Measurements from ENCODE around the gene TRIP10. TPM values are rescaled to one million over a fixed set of nuclear protein-coding genes. Genes with fewer than 3 reads are reported as not detected.
A peak's percentile ranks its signal among the peaks of the same experiment; 100 is the strongest.
"Not testable (repeated sequence)": the region's sequence is repeated elsewhere in the genome, so short reads cannot be mapped to it uniquely, and the experiment has no call there.

TRIP10 gene
- total RNA-seq, 4 donors from 2014 or later = 25.5 to 80.7 (median 40.5) TPM

GRCh38 chr19:6745965-6746364 is 6.5 kb downstream of the TRIP10 start:
- Histone ChIP-seq H3K27me3 (no peaks in the 10 kb centered on the region), H3K4me1 (peaks cover 46% of the 10 kb centered on the region), H3K4me3 (no peak overlapping the region), H3K9me3 (no peaks in the 10 kb centered on the region), H3K27ac (no peak overlapping the region), H3K36me3 (peaks cover 61% of the 10 kb centered on the region)
- DNase-seq (ENCODE audit: low spot score in 2 of 2) = no peak
- 91% methylated on average over 18 of the region's 24 CpGs for WGBS
- TF ChIP-seq EP300 (IDR thresholded peaks at IDR 0.05) (no peak), POLR2A (IDR thresholded peaks at IDR 0.05) (no peak), POLR2AphosphoS5 (IDR thresholded peaks at IDR 0.05) (no peak)

DNA sequence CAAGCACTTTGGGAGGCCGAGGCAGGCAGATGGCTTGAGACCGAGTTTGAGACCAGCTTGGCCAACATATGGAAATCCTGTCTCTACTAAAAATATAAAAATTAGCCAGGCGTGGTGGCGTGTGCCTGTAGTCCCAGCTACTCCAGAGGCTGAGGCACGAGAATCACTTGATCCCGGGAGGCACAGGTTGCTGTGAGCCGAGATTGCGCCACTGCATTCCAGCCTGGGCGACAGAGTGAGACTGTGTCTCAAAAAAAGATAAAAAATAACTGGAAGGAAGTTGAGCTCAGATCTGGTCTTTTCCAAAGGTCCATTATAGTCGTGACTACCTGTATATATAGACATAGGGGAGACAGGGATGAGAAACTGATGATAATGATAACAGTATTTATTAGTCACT is 9.1 kb downstream of the TRIP10 start:
- DNase-seq (ENCODE audit: low spot score in 2 of 2); H3K27me3 ChIP-seq; H3K27ac ChIP-seq; H3K4me3 ChIP-seq; H3K9me3 ChIP-seq: not testable (repeated sequence)
- Histone ChIP-seq H3K36me3 (peaks cover 75% of the 10 kb centered on the region), H3K4me1 (peaks cover 45% of the 10 kb centered on the region)
- 85% methylated on average over 10 of the region's 10 CpGs for WGBS

- no peak for TF ChIP-seq POLR2AphosphoS5 (IDR thresholded peaks at IDR 0.05)
- no peak for TF ChIP-seq EP300 (IDR thresholded peaks at IDR 0.05)
- TF ChIP-seq POLR2A (IDR thresholded peaks at IDR 0.05) = no peak
- TF ChIP-seq CTCF (IDR thresholded peaks at IDR 0.05) = no peak
- Histone ChIP-seq H3K4me3 (no peak overlapping the region), H3K27ac (peak overlapping the region; percentile 15), H3K9me3 (no peaks in the 10 kb centered on the region), H3K36me3 (peaks cover 76% of the 10 kb centered on the region), H3K4me1 (peaks cover 34% of the 10 kb centered on the region), H3K27me3 (no peaks in the 10 kb centered on the region)
- peak in 1 of 2 donors; percentile 71 for DNase-seq (ENCODE audit: low spot score in 2 of 2)
- WGBS = 80% methylated on average over 2 of the region's 20 CpGs
These were observed 10.6 kb downstream of the TRIP10 start for GRCh38 chr19:6750062-6750461.

GRCh38 chr19:6751189-6751588 is 11.7 kb downstream of the TRIP10 start:
- 86% methylated on average over 16 of the region's 16 CpGs for WGBS
- no peak for DNase-seq (ENCODE audit: low spot score in 2 of 2)
- Histone ChIP-seq H3K36me3 (peaks cover 71% of the 10 kb centered on the region), H3K27me3 (no peaks in the 10 kb centered on the region), H3K27ac (no peak overlapping the region), H3K9me3 (no peaks in the 10 kb centered on the region), H3K4me1 (peaks cover 26% of the 10 kb centered on the region), H3K4me3 (no peak overlapping the region)
- TF ChIP-seq CTCF (IDR thresholded peaks at IDR 0.05) (no peak), POLR2A (IDR thresholded peaks at IDR 0.05) (no peak), POLR2AphosphoS5 (IDR thresholded peaks at IDR 0.05) (no peak), EP300 (IDR thresholded peaks at IDR 0.05) (no peak)

DNA sequence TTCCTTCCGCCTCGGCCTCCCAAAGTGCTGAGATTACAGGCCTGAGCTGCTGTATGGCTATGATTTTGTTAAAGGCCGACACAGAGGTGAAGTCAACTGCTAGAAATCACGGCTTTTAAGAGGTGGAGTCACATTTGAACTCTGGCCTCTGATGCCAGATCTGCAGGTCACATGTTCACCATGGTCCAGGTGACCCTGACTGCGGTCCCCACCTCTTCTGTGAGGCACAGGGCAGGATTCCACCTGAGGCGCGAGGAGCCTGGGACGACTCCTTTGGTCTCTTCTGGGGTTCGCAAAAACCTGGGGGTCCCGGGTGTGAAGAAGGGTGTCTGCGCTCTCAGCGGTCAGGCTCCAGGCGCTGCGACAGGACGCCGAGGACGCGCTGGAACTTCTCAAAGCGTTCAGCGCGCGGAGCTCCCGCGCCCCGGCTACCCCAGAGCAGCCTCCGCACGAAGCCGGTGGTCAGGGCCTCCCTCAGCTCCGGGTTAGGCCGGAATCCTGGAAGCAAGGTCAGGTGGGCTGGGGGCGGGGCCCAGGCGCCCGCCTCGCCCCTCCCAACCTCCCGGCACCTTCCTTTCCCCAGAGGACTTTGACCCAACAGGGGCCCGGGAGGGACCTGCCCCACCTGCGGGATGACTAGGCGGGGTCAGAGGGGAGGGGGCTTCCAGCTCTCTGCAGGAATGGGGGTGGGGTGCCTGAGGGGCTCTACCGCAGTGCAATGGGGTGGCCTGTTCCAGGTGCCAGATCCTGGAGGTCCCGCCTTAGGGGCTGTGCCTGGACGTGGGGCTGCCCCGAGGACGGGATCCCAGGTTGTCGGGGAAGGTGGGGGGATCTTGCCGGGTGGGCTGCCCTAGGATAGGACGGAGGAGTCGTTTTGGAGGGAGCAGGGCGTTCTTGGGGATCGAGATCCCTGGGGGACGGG is 13.0 kb downstream of the TRIP10 start:
- Histone ChIP-seq H3K4me3 (peak overlapping the region; percentile 38), H3K27ac (no peak overlapping the region), H3K36me3 (peaks cover 60% of the 10 kb centered on the region), H3K9me3 (no peaks in the 10 kb centered on the region), H3K4me1 (peaks cover 26% of the 10 kb centered on the region), H3K27me3 (no peaks in the 10 kb centered on the region)
- DNase-seq (ENCODE audit: low spot score in 2 of 2) = no peak
- WGBS = 68% methylated on average over 22 of the region's 50 CpGs
- TF ChIP-seq POLR2AphosphoS5 (IDR thresholded peaks at IDR 0.05) (no peak), CTCF (IDR thresholded peaks at IDR 0.05) (no peak), POLR2A (IDR thresholded peaks at IDR 0.05) (no peak), EP300 (IDR thresholded peaks at IDR 0.05) (no peak)

DNA sequence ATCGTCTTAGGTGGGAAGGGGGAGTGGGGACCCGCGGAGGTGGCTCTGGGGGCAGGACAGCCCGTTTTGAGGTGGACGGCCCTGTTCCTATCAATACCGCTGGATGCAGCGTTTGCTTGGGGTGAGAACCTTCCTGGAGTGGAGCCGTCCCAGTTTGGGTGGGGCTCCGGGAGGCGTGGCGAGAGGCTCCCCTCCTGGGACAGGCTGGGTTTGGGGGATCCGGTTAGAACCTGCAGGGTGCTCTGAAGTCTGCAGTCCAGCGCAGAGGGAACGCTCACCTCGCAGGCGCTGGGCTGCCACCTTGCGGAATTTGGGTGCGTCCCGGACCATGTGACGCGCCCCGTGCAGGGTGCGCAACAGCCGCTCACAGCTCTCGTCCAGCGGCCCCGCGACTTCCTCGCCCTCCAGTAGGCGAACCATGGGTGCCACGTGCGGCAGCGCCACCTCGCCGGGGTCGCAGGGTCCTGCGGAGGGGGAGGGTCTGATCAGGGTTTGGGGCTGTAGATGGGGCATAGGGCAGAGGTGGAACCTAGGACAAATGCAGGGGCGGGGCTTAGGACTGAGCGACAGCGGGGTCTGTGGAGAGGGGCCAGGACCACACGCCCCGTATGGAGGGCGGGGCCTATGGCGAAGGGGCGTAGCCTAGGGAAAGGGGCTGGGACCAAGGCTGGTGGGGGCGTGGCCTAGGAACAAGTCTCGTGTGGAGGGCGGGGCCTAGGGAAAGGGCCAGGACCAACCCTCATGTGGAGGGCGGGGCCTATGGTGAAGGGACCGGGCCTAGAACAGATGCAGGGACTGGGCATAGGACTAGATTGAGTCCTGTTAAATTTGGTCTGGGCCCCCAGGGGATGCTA is 13.9 kb downstream of the TRIP10 start:
- Histone ChIP-seq H3K4me3 (peak overlapping the region; percentile 38), H3K27me3 (no peaks in the 10 kb centered on the region), H3K36me3 (peaks cover 53% of the 10 kb centered on the region), H3K4me1 (peaks cover 26% of the 10 kb centered on the region), H3K9me3 (no peaks in the 10 kb centered on the region), H3K27ac (peak overlapping the region; percentile 64)
- peak; percentile 88 to 93 for DNase-seq (ENCODE audit: low spot score in 2 of 2)
- TF ChIP-seq POLR2AphosphoS5 (IDR thresholded peaks at IDR 0.05) = peak in 2 of 3 donors; percentile 18 to 59
- no peak for TF ChIP-seq EP300 (IDR thresholded peaks at IDR 0.05)
- TF ChIP-seq CTCF (IDR thresholded peaks at IDR 0.05) = peak; percentile 9 to 45
- TF ChIP-seq POLR2A (IDR thresholded peaks at IDR 0.05) = no peak
- 14% methylated on average over 37 of the region's 50 CpGs for WGBS
